ENCODE measurements around the gene TACC2. TPM values are rescaled to one million over a fixed set of nuclear protein-coding genes. Genes with fewer than 3 reads are reported as not detected.

The TACC2 gene
- total RNA-seq, 8 experiments from 2014 or later, result 14.0 to 63.3 (median 31.9) TPM

- 90 to 100% (median 100%) methylated on average over 1 to 4 of the region's 6 CpGs; no CpG with 5 or more reads in 5 of the 10 experiments for WGBS, 10 experiments
These were observed 218.2 kb downstream of the TACC2 start for GRCh38 chr10:122207163-122207562.

DNA sequence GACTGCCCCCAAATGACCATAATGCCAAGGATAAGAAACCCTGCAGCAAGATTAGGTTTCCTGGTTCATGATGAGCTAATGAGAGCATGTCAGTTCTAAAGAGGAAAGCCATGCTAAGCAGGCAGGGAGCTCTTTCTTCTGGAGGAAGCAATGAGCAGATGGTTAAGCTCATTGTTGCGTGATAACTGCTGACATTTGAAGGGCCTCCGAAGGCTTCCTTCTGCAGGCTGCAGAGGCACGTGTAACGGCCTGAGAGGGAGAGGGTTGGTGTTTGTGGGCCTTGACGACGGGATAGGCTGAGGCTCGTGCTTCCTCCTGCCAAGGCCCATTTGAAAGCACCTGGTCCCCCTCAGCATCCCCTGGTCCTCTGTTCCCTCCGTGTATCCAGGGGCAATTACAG, 218.6 kb downstream of the TACC2 start:
- in situ Hi-C loops (cut with MboI; ENCODE audit: low pct_unique_long_range_greater_than_20kb in 2 of 9, low sequenced_read_pairs in 9 of 9, unreplicated experiment in 9 of 9), result no loop called here
- peak in 5 of 8 experiments; percentile 31 to 87 (median 60) for ATAC-seq (replicated peaks in 6 of 8)

More at GRCh38 chr10:122207163-122207562, 218.2 kb downstream of the TACC2 start:
- peak in 2 of 8 experiments; percentile 10 to 30 for ATAC-seq (replicated peaks in 6 of 8)
- Histone ChIP-seq H3K4me3 (no peak overlapping the region), H3K27ac (no peak overlapping the region), H3K4me1 (replicated peaks in 1 of 2) (peaks cover 0 to 5% of the 10 kb centered on the region in 2 donors)
- in situ Hi-C loops (cut with MboI; ENCODE audit: low pct_unique_long_range_greater_than_20kb in 2 of 9, low sequenced_read_pairs in 9 of 9, unreplicated experiment in 9 of 9), result no loop called here

GRCh38 chr10:122208571-122209430, 219.8 kb downstream of the TACC2 start:
- H3K27ac ChIP-seq, result no peak overlapping the region
- no peak for ATAC-seq (replicated peaks in 6 of 8)
- WGBS, 10 experiments, result 71 to 100% (median 90%) methylated on average over 2 to 8 of the region's 14 CpGs; no CpG with 5 or more reads in 1 of the 10 experiments
- in situ Hi-C loops (cut with MboI; ENCODE audit: low pct_unique_long_range_greater_than_20kb in 2 of 9, low sequenced_read_pairs in 9 of 9, unreplicated experiment in 9 of 9), result no loop called here
- peaks cover 0 to 5% of the 10 kb centered on the region in 2 donors for H3K4me1 ChIP-seq (replicated peaks in 1 of 2)
- H3K4me3 ChIP-seq, result no peak overlapping the region

More for the DNA sequence above, 218.6 kb downstream of the TACC2 start:
- no peak overlapping the region for H3K27ac ChIP-seq
- WGBS, 10 experiments, result 33 to 87% (median 60%) methylated on average over 1 to 7 of the region's 8 CpGs; no CpG with 5 or more reads in 2 of the 10 experiments
- H3K4me3 ChIP-seq, result no peak overlapping the region
- peaks cover 0 to 5% of the 10 kb centered on the region in 2 donors for H3K4me1 ChIP-seq (replicated peaks in 1 of 2)

DNA sequence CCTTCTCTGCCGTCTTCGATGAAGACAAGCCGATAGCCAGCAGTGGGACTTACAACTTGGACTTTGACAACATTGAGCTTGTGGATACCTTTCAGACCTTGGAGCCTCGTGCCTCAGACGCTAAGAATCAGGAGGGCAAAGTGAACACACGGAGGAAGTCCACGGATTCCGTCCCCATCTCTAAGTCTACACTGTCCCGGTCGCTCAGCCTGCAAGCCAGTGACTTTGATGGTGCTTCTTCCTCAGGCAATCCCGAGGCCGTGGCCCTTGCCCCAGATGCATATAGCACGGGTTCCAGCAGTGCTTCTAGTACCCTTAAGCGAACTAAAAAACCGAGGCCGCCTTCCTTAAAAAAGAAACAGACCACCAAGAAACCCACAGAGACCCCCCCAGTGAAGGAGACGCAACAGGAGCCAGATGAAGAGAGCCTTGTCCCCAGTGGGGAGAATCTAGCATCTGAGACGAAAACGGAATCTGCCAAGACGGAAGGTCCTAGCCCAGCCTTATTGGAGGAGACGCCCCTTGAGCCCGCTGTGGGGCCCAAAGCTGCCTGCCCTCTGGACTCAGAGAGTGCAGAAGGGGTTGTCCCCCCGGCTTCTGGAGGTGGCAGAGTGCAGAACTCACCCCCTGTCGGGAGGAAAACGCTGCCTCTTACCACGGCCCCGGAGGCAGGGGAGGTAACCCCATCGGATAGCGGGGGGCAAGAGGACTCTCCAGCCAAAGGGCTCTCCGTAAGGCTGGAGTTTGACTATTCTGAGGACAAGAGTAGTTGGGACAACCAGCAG, 221.7 kb downstream of the TACC2 start:
- peaks cover 0 to 5% of the 10 kb centered on the region in 2 donors for H3K4me1 ChIP-seq (replicated peaks in 1 of 2)
- 96 to 100% (median 100%) methylated on average over 1 to 19 of the region's 30 CpGs; no CpG with 5 or more reads in 3 of the 10 experiments for WGBS, 10 experiments
- ATAC-seq (replicated peaks in 6 of 8), result no peak
- H3K4me3 ChIP-seq, result no peak overlapping the region
- in situ Hi-C loops (cut with MboI; ENCODE audit: low pct_unique_long_range_greater_than_20kb in 2 of 9, low sequenced_read_pairs in 9 of 9, unreplicated experiment in 9 of 9), result no loop called here
- H3K27ac ChIP-seq, result no peak overlapping the region

DNA sequence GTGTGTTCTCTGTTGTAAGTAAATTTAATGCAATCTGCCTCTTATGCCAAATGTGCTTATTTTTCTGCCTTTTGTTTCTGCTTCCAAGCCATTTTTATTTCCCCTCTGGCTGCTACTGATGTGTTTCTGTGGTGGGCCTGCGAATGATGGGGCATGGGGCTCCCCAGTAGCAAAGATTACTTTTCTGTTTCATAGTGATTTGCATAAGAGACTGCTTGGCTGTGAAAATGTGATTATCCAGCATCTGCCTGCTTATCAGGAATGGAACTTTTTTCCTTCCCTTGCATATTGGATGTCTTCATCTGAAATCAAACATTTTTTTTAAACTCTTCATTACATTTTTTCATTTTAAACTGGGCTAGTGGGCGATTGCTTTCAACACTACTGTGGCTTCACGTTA, 224.4 kb downstream of the TACC2 start:
- Histone ChIP-seq H3K4me3 (no peak overlapping the region), H3K4me1 (replicated peaks in 1 of 2) (no peaks in the 10 kb centered on the region), H3K27ac (no peak overlapping the region)
- no peak for ATAC-seq (replicated peaks in 6 of 8)
- 25 to 100% (median 95%) methylated on average over 1 to 3 of the region's 3 CpGs; no CpG with 5 or more reads in 1 of the 10 experiments for WGBS, 10 experiments
- in situ Hi-C loops (cut with MboI; ENCODE audit: low pct_unique_long_range_greater_than_20kb in 2 of 9, low sequenced_read_pairs in 9 of 9, unreplicated experiment in 9 of 9), result no loop called here

DNA sequence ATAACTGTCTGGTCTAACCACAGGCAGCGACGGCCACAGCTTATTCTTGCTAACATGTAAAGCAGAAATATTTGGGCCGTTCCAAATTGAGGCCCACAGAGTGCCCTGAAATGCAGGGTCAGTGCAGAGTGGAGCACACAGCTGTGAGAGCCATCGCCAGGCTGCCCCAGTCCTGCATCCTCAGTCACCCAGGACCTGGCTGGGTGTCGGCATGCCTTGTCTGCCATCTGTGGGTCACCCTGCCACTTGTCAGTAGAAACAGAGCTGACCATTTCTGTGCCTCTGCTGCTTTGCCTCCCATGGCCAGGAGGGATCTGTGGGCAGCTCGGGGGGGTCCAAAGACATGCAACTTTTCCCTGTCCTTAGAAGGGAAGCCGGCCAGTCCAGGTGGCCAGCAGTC, 224.8 kb downstream of the TACC2 start:
- no peak overlapping the region for H3K4me3 ChIP-seq
- H3K27ac ChIP-seq, result no peak overlapping the region
- WGBS, 10 experiments, result 53 to 100% (median 90%) methylated on average over 2 to 5 of the region's 7 CpGs; no CpG with 5 or more reads in 3 of the 10 experiments
- in situ Hi-C loops (cut with MboI; ENCODE audit: low pct_unique_long_range_greater_than_20kb in 2 of 9, low sequenced_read_pairs in 9 of 9, unreplicated experiment in 9 of 9), result no loop called here
- H3K4me1 ChIP-seq (replicated peaks in 1 of 2), result no peaks in the 10 kb centered on the region
- peak in 4 of 8 experiments; percentile 39 to 65 (median 52) for ATAC-seq (replicated peaks in 6 of 8)

DNA sequence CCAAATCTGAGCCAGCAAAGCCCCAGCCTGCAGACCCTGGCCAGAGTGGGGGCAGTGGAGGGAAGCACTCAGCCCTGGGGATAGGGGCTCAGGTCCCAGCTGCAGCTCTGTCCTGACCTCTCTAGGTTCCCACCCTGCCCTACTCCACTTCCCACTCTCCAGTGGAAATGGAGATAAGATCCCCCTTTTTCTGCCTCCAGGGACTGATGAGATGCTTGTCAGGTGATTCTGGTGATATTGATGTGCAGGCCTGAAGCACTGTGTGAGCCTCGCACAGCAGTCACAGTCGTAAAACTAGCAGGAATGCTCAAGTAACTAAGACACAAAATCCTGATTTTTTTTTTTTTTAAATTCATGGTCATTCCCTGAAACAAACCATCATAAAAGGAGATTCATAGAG, 227.1 kb downstream of the TACC2 start:
- Histone ChIP-seq H3K4me1 (replicated peaks in 1 of 2) (no peaks in the 10 kb centered on the region), H3K27ac (no peak overlapping the region), H3K4me3 (no peak overlapping the region)
- in situ Hi-C loops (cut with MboI; ENCODE audit: low pct_unique_long_range_greater_than_20kb in 2 of 9, low sequenced_read_pairs in 9 of 9, unreplicated experiment in 9 of 9), result no loop called here
- no peak for ATAC-seq (replicated peaks in 6 of 8)
- WGBS, 10 experiments, result 90 to 100% (median 91%) methylated on average over 2 of the region's 2 CpGs; no CpG with 5 or more reads in 7 of the 10 experiments

GRCh38 chr10:122219340-122219739, 230.4 kb downstream of the TACC2 start:
- no peak for ATAC-seq (replicated peaks in 6 of 8)
- in situ Hi-C loops (cut with MboI; ENCODE audit: low pct_unique_long_range_greater_than_20kb in 2 of 9, low sequenced_read_pairs in 9 of 9, unreplicated experiment in 9 of 9), result no loop called here
- no peaks in the 10 kb centered on the region for H3K4me1 ChIP-seq (replicated peaks in 1 of 2)
- WGBS, 10 experiments, result 79 to 100% (median 100%) methylated on average over 1 to 5 of the region's 6 CpGs; no CpG with 5 or more reads in 2 of the 10 experiments
- no peak overlapping the region for H3K27ac ChIP-seq
- H3K4me3 ChIP-seq, result no peak overlapping the region

DNA sequence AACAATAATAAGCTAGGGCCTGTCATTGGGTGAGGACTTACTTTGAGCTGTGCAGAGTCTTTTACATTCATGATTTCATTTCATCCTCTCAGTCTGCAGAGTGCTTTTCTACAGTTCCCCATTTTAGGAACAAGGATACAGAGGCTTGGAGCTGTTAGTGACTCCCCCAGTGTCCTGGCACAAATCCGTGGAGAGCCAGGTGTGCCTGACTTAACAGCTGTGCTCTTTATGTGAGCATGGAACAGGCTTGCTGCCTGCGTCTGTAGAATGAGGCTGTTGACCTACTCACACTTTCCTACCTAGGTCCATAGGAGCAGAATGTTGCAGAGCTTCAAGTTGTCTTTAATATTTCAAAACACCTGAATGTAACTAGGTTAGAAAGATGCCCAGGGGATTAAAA, 231.8 kb downstream of the TACC2 start:
- Histone ChIP-seq H3K27ac (no peak overlapping the region), H3K4me3 (no peak overlapping the region), H3K4me1 (replicated peaks in 1 of 2) (no peaks in the 10 kb centered on the region)
- no peak for ATAC-seq (replicated peaks in 6 of 8)
- WGBS, 10 experiments, result 80 to 100% (median 96%) methylated on average over 1 to 2 of the region's 2 CpGs; no CpG with 5 or more reads in 4 of the 10 experiments
- in situ Hi-C loops (cut with MboI; ENCODE audit: low pct_unique_long_range_greater_than_20kb in 2 of 9, low sequenced_read_pairs in 9 of 9, unreplicated experiment in 9 of 9), result no loop called here

DNA sequence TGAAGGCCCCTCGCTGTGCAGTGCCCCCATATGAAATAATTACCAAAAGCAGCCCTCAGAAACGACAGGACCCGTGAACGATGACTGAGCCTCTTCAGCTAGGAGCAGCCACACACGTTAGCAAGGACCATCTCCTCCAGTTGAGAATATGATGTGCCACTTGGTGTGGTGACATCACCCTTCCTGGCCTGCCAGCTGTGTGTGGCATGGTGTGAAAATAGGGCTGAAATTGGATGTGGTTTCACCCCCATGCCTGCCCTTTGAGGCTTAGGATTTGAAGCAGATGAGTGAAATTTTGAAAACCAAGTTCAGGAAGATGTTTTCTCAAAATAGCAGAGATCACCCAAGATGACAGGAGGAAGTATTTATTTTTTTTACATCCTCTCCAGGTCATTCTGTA, 233.0 kb downstream of the TACC2 start:
- in situ Hi-C loops (cut with MboI; ENCODE audit: low pct_unique_long_range_greater_than_20kb in 2 of 9, low sequenced_read_pairs in 9 of 9, unreplicated experiment in 9 of 9), result no loop called here

GRCh38 chr10:122222638-122223037, 233.7 kb downstream of the TACC2 start:
- Histone ChIP-seq H3K27ac (no peak overlapping the region), H3K4me1 (replicated peaks in 1 of 2) (no peaks in the 10 kb centered on the region), H3K4me3 (no peak overlapping the region)
- WGBS, 10 experiments, result 80 to 100% (median 99%) methylated on average over 1 to 7 of the region's 7 CpGs; no CpG with 5 or more reads in 4 of the 10 experiments
- ATAC-seq (replicated peaks in 6 of 8), result no peak
- in situ Hi-C loops (cut with MboI; ENCODE audit: low pct_unique_long_range_greater_than_20kb in 2 of 9, low sequenced_read_pairs in 9 of 9, unreplicated experiment in 9 of 9), result no loop called here

More for the DNA sequence above, 233.0 kb downstream of the TACC2 start:
- Histone ChIP-seq H3K4me1 (replicated peaks in 1 of 2) (no peaks in the 10 kb centered on the region), H3K4me3 (no peak overlapping the region), H3K27ac (no peak overlapping the region)
- 58 to 100% (median 80%) methylated on average over 1 to 4 of the region's 5 CpGs; no CpG with 5 or more reads in 7 of the 10 experiments for whole genome bisulfite sequencing, 10 experiments
- no peak for ATAC-seq (replicated peaks in 6 of 8)

GRCh38 chr10:122224159-122224558, 235.2 kb downstream of the TACC2 start:
- WGBS, 10 experiments, result 78 to 100% (median 93%) methylated on average over 1 to 6 of the region's 9 CpGs
- in situ Hi-C loops (cut with MboI; ENCODE audit: low pct_unique_long_range_greater_than_20kb in 2 of 9, low sequenced_read_pairs in 9 of 9, unreplicated experiment in 9 of 9), result no loop called here
- ATAC-seq (replicated peaks in 6 of 8), result no peak
- Histone ChIP-seq H3K4me3 (no peak overlapping the region), H3K27ac (no peak overlapping the region), H3K4me1 (replicated peaks in 1 of 2) (no peaks in the 10 kb centered on the region)

DNA sequence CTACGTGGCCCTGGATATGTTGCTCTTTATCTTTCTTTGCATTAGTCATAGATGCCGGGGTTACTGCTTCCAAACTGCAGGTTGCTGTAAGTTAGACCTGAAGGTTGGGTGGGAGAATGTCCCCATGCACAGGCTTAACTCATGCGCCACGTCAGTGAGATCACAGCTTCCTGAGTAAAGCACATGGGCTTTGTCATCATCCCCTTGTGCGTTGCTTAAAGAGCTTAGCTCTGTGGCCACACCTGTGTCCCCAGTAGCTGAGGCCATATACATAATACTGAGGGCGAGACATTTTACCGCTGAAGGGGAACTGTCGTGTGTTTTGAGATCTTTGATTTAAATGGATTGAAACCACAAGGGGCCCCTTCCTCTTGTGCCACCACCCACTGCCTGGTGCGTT, 236.4 kb downstream of the TACC2 start:
- Histone ChIP-seq H3K27ac (no peak overlapping the region), H3K4me1 (replicated peaks in 1 of 2) (no peaks in the 10 kb centered on the region), H3K4me3 (no peak overlapping the region)
- ATAC-seq (replicated peaks in 6 of 8), result no peak
- in situ Hi-C loops (cut with MboI; ENCODE audit: low pct_unique_long_range_greater_than_20kb in 2 of 9, low sequenced_read_pairs in 9 of 9, unreplicated experiment in 9 of 9), result no loop called here
- 83 to 100% (median 96%) methylated on average over 2 to 7 of the region's 9 CpGs; no CpG with 5 or more reads in 5 of the 10 experiments for WGBS, 10 experiments
